OCI-LY7 (cell line): ENCODE measurements around the gene ACYP2. TPM values are rescaled to one million over a fixed set of nuclear protein-coding genes. Genes with fewer than 3 reads are reported as not detected.

ENCODE experiments used
- BruUV-seq: library from RNA; stranded (reverse); fragments of 400-500 nt; replicated peaks from 2 replicates; lab custom pipeline; 2021; lab: Mats Ljungman, UMichigan
- CTCF ChIA-PET: fragments of 300-600 bp; sonication (Branson Sonifier 250); formaldehyde crosslinking; loops from one replicate; lab custom pipeline; 2022; ENCODE audit warnings: antibody characterized with exemption; ENCODE audit not compliant: unreplicated experiment; lab: Charles Lee
- POLR2A ChIA-PET: fragments of 300-600 bp; sonication (Branson Sonifier 250); formaldehyde crosslinking; loops from one replicate; lab custom pipeline; 2022; ENCODE audit warnings: antibody characterized with exemption; lab: Charles Lee
- DNase-seq: peaks from one replicate; pipeline ENCODE4 v3.0.0-alpha.2; 2015; ENCODE audit warnings: low spot score
- H2AFZ ChIP-seq: fragments of 200-600 bp; sonication (generic), shearing (Covaris generic); 2 replicates; pipeline ENCODE4 v1.6.1; 2014; ENCODE audit warnings: mild to moderate bottlenecking, antibody characterized with exemption, low read length, moderate library complexity
- H3K27ac ChIP-seq: fragments of 200-600 bp; sonication (generic); 2 replicates; pipeline ENCODE4 v1.5.1; 2014; ENCODE audit warnings: mixed run types, low read depth, mild to moderate bottlenecking, moderate library complexity, low read length, inconsistent platforms; ENCODE audit not compliant: poor library complexity, severe bottlenecking
- H3K36me3 ChIP-seq: fragments of 200-600 bp; sonication (generic); 2 replicates; pipeline ENCODE4 v1.6.1; 2014; ENCODE audit warnings: mild to moderate bottlenecking, antibody characterized with exemption, low read length, moderate library complexity, mixed read lengths; ENCODE audit not compliant: insufficient read depth
- H3K4me1 ChIP-seq: fragments of 200-600 bp; sonication (generic); 2 replicates; pipeline ENCODE4 v1.5.1; 2014; ENCODE audit warnings: mild to moderate bottlenecking, low read length; ENCODE audit not compliant: insufficient read depth, poor library complexity, severe bottlenecking
- H3K4me2 ChIP-seq: fragments of 200-600 bp; sonication (generic); 2 replicates; pipeline ENCODE4 v1.6.1; 2014; ENCODE audit warnings: mild to moderate bottlenecking, low read length
- H3K4me3 ChIP-seq: fragments of 200-600 bp; sonication (generic); 2 replicates; pipeline ENCODE4 v1.5.1; 2014; ENCODE audit warnings: mild to moderate bottlenecking, low read depth, low read length; ENCODE audit not compliant: poor library complexity, severe bottlenecking
- H3K79me2 ChIP-seq: fragments of 200-600 bp; sonication (generic); 2 replicates; pipeline ENCODE4 v1.6.1; 2016; ENCODE audit warnings: low read depth, mild to moderate bottlenecking, low read length, moderate library complexity, mixed read lengths; ENCODE audit not compliant: insufficient read depth
- H3K9me2 ChIP-seq: fragments of 200-600 bp; sonication (generic); 2 replicates; pipeline ENCODE4 v1.6.1; 2016; ENCODE audit warnings: mild to moderate bottlenecking, low read length, mixed read lengths; ENCODE audit not compliant: insufficient read depth
- H3K9me3 ChIP-seq: fragments of 200-600 bp; sonication (generic); 2 replicates; pipeline ENCODE4 v1.6.1; 2014; ENCODE audit warnings: mild to moderate bottlenecking, mixed run types, low read length, mixed read lengths
- H4K20me1 ChIP-seq: fragments of 200-600 bp; sonication (generic); 2 replicates; pipeline ENCODE4 v1.6.1; 2014; ENCODE audit warnings: mild to moderate bottlenecking, antibody characterized with exemption, low read length, moderate library complexity, mixed read lengths; ENCODE audit not compliant: insufficient read depth
- EZH2phosphoT487 ChIP-seq: fragments of 200-600 bp; sonication (generic); IDR thresholded peaks from 2 replicates; pipeline ENCODE4 v1.6.1; 2018; ENCODE audit warnings: low read depth, borderline replicate concordance, mild to moderate bottlenecking, mixed run types, antibody characterized with exemption, low read length, moderate library complexity, mixed read lengths
- intact Hi-C: fragments of 100-400 bp; cut with micrococcal nuclease; formaldehyde crosslinking; loops from one replicate; pipeline ENCODE4 v1.10.0; 2022; ENCODE audit not compliant: unreplicated experiment
- total RNA-seq, 2 experiments: library from RNA; depleted of rRNA in 1 of 2; stranded (reverse); fragments of >200 nt in 1 of 2; shearing (Covaris generic) in 1 of 2; gene quantifications; 2 replicates each; pipeline ENCODE4 v1.2.3, GENCODE V29; 2014 to 2022
- TF ChIP-seq, protein P1 (sequence below): fragments of 200-600 bp; sonication (generic); conservative IDR thresholded peaks from 2 replicates; pipeline ENCODE4 v1.5.1; 2014; ENCODE audit warnings: mild to moderate bottlenecking, antibody characterized with exemption, low read length, moderate library complexity, mixed read lengths

ACYP2 gene
- total RNA-seq, 2 experiments from 2014 or later, result 18.7 to 20.6 TPM

DNA sequence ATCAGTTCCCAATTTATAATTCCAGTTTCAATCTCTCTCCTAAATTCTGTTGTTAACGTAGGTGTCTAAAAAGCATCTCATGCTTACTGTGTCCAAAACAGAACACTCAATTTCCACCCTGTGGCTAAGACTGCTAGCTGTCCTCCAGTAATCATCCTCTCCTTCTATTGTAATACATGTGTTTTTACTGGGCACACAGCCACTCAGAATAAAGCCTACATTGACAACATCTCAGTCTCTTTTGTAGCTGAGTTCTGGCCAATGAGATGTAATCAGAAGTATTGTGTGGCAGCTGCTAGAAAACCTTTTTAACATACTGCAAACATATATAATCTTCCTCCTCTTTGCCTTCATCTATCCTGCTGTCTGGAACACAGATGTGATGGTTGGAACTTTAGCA, 170.0 kb downstream of the ACYP2 start:
- Histone ChIP-seq H3K9me2 (no peaks in the 10 kb centered on the region), H3K4me3 (no peak overlapping the region), H2AFZ (no peak overlapping the region), H3K27ac (no peak overlapping the region), H4K20me1 (no peaks in the 10 kb centered on the region), H3K4me2 (no peak overlapping the region), H3K4me1 (peaks cover 3% of the 10 kb centered on the region), H3K36me3 (no peaks in the 10 kb centered on the region), H3K79me2 (no peaks in the 10 kb centered on the region), H3K9me3 (no peaks in the 10 kb centered on the region)
- BruUV-seq, result no TSS peak
- intact Hi-C loops, result no loop called here
- TF ChIP-seq, protein P1, sequence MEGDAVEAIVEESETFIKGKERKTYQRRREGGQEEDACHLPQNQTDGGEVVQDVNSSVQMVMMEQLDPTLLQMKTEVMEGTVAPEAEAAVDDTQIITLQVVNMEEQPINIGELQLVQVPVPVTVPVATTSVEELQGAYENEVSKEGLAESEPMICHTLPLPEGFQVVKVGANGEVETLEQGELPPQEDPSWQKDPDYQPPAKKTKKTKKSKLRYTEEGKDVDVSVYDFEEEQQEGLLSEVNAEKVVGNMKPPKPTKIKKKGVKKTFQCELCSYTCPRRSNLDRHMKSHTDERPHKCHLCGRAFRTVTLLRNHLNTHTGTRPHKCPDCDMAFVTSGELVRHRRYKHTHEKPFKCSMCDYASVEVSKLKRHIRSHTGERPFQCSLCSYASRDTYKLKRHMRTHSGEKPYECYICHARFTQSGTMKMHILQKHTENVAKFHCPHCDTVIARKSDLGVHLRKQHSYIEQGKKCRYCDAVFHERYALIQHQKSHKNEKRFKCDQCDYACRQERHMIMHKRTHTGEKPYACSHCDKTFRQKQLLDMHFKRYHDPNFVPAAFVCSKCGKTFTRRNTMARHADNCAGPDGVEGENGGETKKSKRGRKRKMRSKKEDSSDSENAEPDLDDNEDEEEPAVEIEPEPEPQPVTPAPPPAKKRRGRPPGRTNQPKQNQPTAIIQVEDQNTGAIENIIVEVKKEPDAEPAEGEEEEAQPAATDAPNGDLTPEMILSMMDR, result no peak
- TF ChIP-seq EZH2phosphoT487, result no peak
- POLR2A ChIA-PET, result no interaction called here
- DNase-seq, result no peak
- CTCF ChIA-PET, result no interaction called here

DNA sequence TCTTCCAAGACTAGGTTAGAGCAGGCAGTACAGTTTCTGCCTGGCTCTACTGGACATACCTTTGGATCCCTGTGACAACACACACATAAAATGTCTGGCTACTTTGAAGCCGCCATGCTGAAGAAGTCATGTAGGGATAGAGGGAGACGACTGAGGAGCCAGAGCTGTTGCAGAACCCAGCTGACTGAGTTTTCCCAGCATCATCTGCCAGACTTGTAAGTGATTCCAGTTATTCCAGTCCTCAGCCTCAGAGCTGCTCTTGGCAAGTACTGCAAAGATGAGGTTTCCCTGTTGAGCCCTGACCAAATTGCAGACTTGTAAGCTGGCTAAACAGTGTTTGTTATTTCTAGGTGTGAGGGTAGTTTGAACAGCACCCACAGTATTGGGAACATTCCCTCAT, 172.1 kb downstream of the ACYP2 start:
- H3K4me3 ChIP-seq, result no peak overlapping the region
- intact Hi-C loops, result no loop called here
- CTCF ChIA-PET, result no interaction called here
- TF ChIP-seq EZH2phosphoT487, result no peak
- TF ChIP-seq, protein P1, result no peak
- BruUV-seq, result no TSS peak
- no peaks in the 10 kb centered on the region for H3K79me2 ChIP-seq
- H3K4me2 ChIP-seq, result no peak overlapping the region
- H3K4me1 ChIP-seq, result peaks cover 3% of the 10 kb centered on the region
- no peak overlapping the region for H3K27ac ChIP-seq
- H3K36me3 ChIP-seq, result no peaks in the 10 kb centered on the region
- POLR2A ChIA-PET, result no interaction called here
- H3K9me2 ChIP-seq, result no peaks in the 10 kb centered on the region
- no peak for DNase-seq
- H3K9me3 ChIP-seq, result no peaks in the 10 kb centered on the region
- no peak overlapping the region for H2AFZ ChIP-seq
- no peaks in the 10 kb centered on the region for H4K20me1 ChIP-seq

DNA sequence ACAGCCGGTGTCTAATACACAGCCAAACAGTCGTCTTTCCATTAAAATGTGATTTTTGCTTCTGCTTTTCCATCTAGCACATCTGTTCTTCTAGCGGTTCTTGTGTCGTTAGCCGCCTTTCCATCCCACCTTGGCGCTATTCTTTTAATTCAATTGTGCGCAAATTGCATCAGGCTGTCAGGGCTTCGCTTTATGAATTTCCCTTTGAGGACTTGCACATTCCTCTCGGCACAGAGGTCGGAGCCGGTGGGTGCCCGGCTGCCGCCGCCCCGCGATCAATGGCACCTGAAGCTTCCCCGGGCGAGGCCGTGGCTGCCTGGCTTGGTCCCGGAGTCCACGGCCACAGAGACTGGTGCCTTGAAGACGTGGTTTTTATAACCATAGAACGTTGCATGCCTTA, 174.5 kb downstream of the ACYP2 start:
- Histone ChIP-seq H4K20me1 (no peaks in the 10 kb centered on the region), H3K9me3 (no peaks in the 10 kb centered on the region), H3K79me2 (no peaks in the 10 kb centered on the region), H2AFZ (no peak overlapping the region), H3K27ac (no peak overlapping the region), H3K4me1 (no peaks in the 10 kb centered on the region), H3K9me2 (no peaks in the 10 kb centered on the region), H3K36me3 (no peaks in the 10 kb centered on the region), H3K4me3 (no peak overlapping the region), H3K4me2 (no peak overlapping the region)
- intact Hi-C loops, result no loop called here
- ChIA-PET POLR2A (interaction anchor here (0.7 kb wide), 1 partner anchor 147 kb away, joined by 3 read pairs; no protein-coding TSS in a partner anchor), CTCF (no interaction called here)
- no TSS peak for BruUV-seq
- TF ChIP-seq, protein P1, result no peak
- no peak for TF ChIP-seq EZH2phosphoT487
- no peak for DNase-seq
